IMR-90 (cell line): Measurements from ENCODE around the gene RASIP1.

Experiments used
- BHLHE40 ChIP-seq: fragments of 150-350 bp; IDR thresholded peaks from 2 replicates; pipeline ENCODE4 v1.6.1; 2016; ENCODE audit warnings: mild to moderate bottlenecking, low read depth, low read length
- CTCF ChIP-seq: conservative IDR thresholded peaks from 2 replicates; pipeline ENCODE4 v1.5.1; 2012; ENCODE audit warnings: mild to moderate bottlenecking, low read depth, low read length, improper control_type of control experiment

- no peak for TF ChIP-seq CTCF
- TF ChIP-seq BHLHE40: no peak
Measured at GRCh38 chr19:48676887-48677286, 63.5 kb downstream of the RASIP1 start.
